IPS DF 6.9 (cell line): Measurements from ENCODE around the gene EME1.
"Not testable (repeated sequence)": the region's sequence is repeated elsewhere in the genome, so short reads cannot be mapped to it uniquely, and the experiment has no call there.

Source experiments
- DNase-seq: peaks from one replicate; pipeline ENCODE4 v3.0.0-alpha.2; 2013; ENCODE audit warnings: low read depth, low spot score
- H3K27ac ChIP-seq: one replicate; pipeline ENCODE4 v1.5.1; 2013; ENCODE audit warnings: low read length, control low read depth
- H3K27me3 ChIP-seq: 2 replicates; pipeline ENCODE4 v1.6.1; 2013; ENCODE audit warnings: mild to moderate bottlenecking, low read length; ENCODE audit not compliant: control insufficient read depth, insufficient read depth
- H3K36me3 ChIP-seq: 2 replicates; pipeline ENCODE4 v1.6.1; 2013; ENCODE audit warnings: low read length; ENCODE audit not compliant: control insufficient read depth, insufficient read depth
- H3K4me1 ChIP-seq: 2 replicates; pipeline ENCODE4 v1.6.1; 2013; ENCODE audit warnings: low read length; ENCODE audit not compliant: control insufficient read depth, insufficient read depth
- H3K4me3 ChIP-seq: 2 replicates; pipeline ENCODE4 v1.5.1; 2013; ENCODE audit warnings: mild to moderate bottlenecking, low read length
- H3K9me3 ChIP-seq: 2 replicates; pipeline ENCODE4 v1.6.1; 2013; ENCODE audit warnings: low read length, inconsistent platforms; ENCODE audit not compliant: control insufficient read depth, insufficient read depth
- WGBS: extraction: QIAGEN DNeasy Blood & Tissue Kit; methylation state at CpG from one replicate; pipeline ENCODE4 v1.1.7; 2013; ENCODE audit warnings: mixed read lengths, missing lambda C conversion rate; ENCODE audit not compliant: insufficient read length, insufficient coverage; 5-methylcytosine and 5-hydroxymethylcytosine counted together

The EME1 gene

DNA sequence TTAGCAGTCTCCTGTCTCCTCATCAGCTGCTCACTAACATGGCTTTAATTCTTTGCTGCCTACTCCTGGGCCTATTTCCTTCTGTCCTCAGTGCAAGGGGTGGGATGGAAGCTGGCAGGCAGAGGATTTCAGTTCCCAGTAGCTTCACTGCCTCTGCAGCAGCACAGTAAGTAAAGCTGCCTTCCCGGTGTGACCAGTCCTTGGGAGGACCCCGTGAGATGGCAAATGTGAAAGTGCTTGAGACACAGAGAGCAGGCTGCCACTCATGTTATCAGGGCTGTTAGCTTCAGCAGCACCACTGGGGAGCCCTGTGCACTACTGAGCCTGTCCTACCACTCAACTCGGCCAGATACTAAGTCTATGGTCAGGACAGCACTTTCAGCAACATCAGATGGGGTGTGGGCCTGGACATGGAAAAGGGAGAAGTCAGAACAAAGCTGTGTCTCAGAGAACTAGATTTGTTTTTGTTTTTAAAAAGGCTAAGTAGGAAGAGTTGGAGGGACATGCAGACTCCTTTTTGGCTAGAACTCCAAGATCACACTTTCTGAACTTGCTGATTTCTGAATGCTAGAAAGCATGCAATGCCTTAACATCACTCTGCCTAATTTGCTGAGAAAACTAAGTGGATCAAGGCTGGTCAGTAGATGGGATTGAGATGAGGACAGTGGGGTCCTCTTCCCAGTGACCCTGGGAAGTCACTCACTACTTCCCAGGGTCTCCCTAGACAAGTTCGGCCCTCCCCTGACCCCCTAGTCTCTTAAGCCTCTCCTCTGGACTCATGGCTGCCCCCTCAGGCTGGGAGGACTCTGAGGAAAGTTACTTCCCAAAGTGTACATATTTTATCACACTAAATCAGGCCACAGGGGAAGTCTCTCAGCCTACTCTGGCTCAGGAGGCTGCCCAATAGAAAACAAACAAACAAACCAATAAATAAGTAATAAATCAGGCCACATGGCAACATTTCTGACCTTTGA lies 54.1 kb downstream of the EME1 start:
- Histone ChIP-seq H3K27me3 (no peaks in the 10 kb centered on the region), H3K27ac (no peak overlapping the region), H3K9me3 (no peaks in the 10 kb centered on the region), H3K36me3 (no peaks in the 10 kb centered on the region), H3K4me1 (peaks cover 4% of the 10 kb centered on the region; the same call in 1 of the 2 replicates), H3K4me3 (peak overlapping the region; percentile 41; the same call in 1 of the 2 replicates)
- WGBS: no CpG with 5 or more reads among the region's 4 CpGs
- DNase-seq: no peak

DNA sequence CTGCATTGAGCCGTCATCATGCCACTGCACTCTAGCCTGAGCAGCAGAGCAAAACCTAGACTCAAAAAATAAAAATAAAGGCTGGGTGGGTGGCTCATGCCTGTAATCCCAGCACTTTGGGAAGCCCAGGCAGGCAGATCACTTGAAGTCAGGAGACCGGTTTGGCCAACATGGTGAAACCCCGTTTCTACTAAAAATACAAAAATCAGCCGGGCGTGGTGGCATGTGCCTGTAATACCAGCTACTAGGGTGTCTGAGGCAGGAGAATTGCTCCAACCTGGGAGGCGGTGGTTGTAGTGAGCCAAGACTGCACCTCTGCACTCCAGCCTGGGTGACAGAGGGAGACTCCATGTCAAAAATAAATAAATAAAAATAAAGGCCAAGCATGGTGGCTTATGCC lies 55.1 kb downstream of the EME1 start:
- no CpG with 5 or more reads among the region's 6 CpGs for WGBS
- not testable (repeated sequence) for DNase-seq, H3K36me3 ChIP-seq, H3K27me3 ChIP-seq, H3K27ac ChIP-seq, H3K4me1 ChIP-seq, H3K4me3 ChIP-seq, H3K9me3 ChIP-seq

DNA sequence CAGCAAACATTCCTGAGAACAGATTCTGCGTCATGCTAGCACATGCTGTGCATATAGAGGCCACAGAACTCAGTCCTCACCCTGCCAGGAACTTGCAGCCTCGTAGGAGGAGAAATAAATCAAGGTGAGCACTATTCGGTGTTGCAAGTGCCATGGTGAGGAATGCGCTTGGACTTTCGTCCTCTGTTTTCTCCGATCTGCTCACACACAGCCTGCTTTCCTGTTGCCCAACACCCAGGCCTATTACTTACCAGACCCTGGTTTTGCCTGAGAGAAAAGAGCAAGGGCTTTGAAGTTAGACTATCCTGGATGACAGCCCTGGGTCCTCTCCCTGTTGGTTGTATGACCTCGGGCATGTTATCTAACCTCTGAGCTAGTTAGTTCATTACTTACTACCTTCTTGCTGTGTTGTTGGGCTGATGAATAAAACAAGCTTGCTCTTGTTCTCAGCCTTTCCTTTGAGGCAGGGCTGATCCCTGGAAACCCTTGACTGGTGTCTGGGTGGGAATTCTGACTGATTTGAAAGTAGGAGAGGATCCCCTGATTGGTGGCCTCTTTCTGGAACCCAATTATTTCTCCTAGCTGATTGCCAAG lies 55.9 kb downstream of the EME1 start:
- DNase-seq: no peak
- no CpG with 5 or more reads among the region's 7 CpGs for WGBS
- Histone ChIP-seq H3K4me3 (no peak overlapping the region), H3K4me1 (peaks cover 4% of the 10 kb centered on the region; the same call in 1 of the 2 replicates), H3K27me3 (no peaks in the 10 kb centered on the region), H3K27ac (no peak overlapping the region), H3K9me3 (no peaks in the 10 kb centered on the region), H3K36me3 (no peaks in the 10 kb centered on the region)

DNA sequence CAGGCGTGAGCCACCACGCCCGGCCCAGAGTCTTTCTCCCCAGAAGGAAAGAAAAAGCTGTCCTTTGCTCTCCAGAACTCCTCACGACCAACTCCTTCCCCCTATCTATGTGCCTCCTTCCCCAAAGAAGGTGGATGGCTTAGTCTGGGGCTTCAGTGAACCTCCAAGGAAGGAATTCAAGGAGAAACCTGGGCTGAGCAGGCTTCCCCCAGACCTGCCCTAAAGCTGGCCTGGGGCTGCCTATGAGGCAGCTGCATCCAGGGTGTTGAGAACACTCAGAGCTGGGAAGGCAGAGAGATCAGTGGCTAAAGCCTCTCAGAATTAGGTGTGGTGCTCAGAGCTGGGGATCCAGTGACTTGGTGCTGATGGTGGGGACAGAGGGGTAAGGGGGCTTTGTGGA lies 56.8 kb downstream of the EME1 start:
- no peak for DNase-seq
- no peak overlapping the region for H3K27ac ChIP-seq
- H3K9me3 ChIP-seq: no peaks in the 10 kb centered on the region
- H3K4me3 ChIP-seq: no peak overlapping the region
- H3K27me3 ChIP-seq: no peaks in the 10 kb centered on the region
- WGBS: no CpG with 5 or more reads among the region's 4 CpGs
- no peaks in the 10 kb centered on the region for H3K36me3 ChIP-seq
- H3K4me1 ChIP-seq: peaks cover 4% of the 10 kb centered on the region; the same call in 1 of the 2 replicates
